Ecto neural progenitor cell (in vitro differentiated cells): Measurements from ENCODE around the gene RAB37.

Experiments
- DNase-seq: peaks from one replicate; pipeline ENCODE4 v3.0.0-alpha.2; 2018; ENCODE audit warnings: low spot score

RAB37 gene

DNA sequence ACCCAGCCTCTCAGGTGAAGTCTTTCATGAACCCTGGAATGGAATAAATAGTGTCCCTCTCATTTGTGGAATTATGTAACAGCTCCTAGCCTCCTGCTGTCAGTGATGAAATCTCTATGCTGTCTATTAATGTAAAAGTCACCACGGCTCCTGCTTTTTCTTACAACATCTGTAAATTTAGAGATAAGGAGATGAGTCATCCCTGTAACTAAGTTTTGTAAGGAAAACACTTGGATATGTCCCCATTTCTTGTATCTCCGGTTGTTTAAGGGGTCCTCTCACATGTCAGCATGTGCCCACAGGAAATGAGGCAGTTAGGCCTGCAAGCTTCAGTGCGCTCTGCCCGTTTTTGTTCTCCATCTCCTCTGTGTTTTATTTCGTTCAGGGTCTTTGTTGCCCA is 41.9 kb downstream of the RAB37 start:
- DNase-seq = no peak

GRCh38 chr17:74779501-74779900 is 42.4 kb downstream of the RAB37 start:
- DNase-seq = no peak

DNA sequence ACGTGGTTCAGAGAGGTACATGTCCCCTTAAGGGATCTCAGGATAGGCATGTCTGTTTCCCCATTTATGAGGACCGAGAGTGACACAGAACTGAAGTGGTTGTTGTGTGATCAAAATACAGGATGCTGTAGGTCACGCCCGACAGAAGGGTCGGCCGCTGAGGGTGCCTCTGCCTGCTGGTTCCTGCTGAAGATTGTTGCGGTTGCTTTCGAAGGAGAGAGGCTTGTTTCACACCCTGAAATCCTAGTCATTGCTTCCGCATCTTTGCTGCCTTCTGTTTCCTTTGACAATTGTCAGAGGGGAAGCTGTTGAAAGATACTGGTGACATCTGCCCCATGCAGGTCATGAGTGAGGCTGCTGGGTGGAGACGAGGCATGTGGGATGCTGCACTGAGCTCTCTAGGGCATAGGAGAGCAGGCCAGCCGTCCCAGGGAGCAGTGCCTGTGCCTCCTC is 42.9 kb downstream of the RAB37 start:
- no peak for DNase-seq

DNA sequence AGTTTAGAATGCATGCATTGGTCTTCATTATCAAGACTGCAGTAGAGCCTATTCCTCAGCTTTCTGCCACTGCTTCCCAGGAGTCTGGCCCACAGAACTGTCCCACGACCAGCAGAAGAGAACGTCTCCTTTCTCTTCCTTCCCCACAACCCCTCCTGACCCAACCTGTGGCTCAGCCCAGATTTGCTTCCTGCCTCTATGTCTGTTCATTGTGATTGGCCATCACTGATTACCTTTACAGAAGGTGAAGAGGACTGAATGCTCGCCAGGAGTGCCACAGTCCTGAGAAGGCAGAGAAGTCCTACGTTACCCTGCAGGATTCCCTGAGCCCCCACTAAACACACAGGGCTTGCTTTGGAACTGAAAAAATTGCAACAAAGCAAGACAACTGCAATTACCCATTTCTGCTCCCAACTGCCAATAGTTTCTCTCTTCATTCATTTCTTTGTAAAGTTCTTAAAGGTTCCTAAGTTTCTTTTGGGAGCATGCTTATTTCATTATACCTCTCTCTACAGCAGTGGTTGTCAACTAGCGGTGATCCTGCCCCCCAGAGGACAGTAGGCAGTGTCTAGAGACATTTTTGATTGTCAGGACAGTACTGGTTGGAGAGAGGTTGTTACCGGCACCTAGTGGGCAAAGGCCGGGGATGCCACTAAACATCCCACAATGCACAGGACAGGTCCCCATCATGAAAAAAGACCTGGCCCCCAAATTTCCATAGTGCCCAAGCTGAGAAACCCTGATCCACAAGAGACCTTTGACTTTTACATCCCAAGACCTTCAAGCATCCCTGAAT is 43.6 kb downstream of the RAB37 start:
- DNase-seq = peak; percentile 67

DNA sequence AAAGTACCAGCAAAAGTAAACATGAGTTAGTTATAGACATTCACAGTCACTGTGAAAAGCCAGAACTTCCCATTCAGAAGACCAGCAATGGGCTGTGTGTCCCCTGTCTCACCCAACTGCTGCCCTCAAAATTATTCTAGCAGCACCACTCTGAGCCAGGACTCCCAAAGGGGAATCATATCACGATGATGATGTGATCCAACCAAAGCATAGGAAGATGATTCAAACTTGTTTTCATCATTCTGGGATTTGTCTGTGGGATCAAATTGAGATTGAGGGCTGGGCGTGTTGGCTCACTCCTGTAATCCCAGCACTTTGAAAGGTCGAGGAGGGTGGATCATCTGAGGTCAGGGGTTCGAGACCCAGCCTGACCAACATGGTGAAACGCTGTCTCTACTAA is 45.5 kb downstream of the RAB37 start:
- no peak for DNase-seq

DNA sequence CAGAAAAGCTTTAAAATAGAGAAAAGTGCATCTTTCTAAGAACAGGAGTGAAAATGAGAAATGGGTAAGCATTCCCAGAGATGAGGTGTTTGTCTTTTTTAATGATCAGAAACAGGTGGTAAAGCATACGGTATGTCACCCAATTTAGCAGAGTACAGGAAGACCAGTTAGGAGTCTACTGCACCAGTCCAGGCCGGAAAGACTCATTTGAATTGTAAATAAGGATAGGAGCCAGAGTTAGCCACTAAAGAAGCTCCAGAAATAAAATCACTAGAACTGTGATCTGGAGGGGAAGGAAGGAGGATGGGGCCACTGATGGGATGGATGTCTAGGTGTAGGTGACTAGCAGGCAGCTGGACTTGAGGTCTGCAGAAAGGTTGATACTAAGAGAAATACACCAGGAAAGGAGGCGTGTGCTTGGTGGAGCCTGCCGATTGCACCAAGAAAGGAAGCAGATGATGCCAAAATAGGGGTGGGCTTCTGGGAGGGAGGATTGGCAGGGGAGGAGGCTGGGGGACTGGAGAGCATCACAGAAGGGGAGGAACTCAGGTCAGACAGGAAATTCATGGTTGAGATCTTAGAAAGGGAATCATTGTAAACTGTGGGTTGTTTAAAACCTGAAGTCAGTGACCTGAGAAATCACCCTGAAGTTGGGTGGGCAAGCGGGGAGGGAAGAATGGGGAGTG is 47.2 kb downstream of the RAB37 start:
- DNase-seq = no peak

GRCh38 chr17:74785096-74785980 is 48.3 kb downstream of the RAB37 start:
- DNase-seq = no peak

DNA sequence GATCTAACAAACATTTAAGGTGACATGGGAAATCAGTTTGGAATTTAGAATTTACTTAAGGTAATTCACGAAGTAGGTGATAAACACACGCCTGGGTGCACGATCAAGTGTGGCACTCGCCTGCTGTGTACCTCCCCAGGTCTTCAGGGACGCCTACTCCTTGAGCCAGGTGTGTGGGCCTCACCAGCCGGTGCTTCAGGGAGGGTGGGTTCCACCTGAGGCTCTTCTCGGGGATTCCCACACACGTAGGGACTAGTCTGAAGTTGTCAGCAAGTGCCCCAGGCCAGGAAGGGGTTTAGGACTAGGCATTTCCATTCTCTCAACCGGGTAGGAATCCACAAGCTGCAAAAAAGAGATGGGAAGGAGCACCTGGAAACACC is 48.9 kb downstream of the RAB37 start:
- DNase-seq = no peak

- DNase-seq = no peak
These were observed 49.5 kb downstream of the RAB37 start for GRCh38 chr17:74786431-74787055.

- DNase-seq = no peak
These were observed 53.4 kb downstream of the RAB37 start for GRCh38 chr17:74790161-74791058.

DNA sequence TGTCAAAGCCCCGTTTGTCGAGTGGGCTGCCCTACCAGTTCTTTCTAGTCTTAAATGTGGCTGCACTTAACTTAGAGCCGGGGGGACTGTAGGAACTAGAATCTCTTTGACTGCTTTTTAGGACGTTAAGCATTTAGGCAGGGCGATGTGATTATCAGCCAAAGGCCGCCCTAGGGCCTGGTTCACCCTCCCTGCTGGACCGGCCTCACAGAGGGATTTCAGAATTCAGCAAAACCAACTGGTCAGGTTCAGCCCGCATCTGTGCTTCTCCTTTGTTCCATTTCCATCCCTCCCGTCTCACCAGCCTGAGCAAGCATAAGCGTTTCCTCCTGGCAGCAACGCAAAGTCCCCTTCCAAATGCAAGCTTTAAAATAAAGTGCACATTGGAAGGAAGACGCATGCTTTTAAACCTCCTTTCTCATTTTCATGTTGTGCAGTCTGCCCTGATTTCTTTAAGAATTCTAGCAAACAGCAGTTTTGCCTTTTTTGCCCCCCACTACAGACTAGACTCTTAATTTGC is 55.6 kb downstream of the RAB37 start:
- no peak for DNase-seq

- DNase-seq = no peak
These were observed 58.4 kb downstream of the RAB37 start for GRCh38 chr17:74795327-74796020.

GRCh38 chr17:74796211-74796610 is 59.2 kb downstream of the RAB37 start:
- DNase-seq = no peak

GRCh38 chr17:74796866-74797265 is 59.8 kb downstream of the RAB37 start:
- DNase-seq = no peak
